DMS153 treated with DMSO at 0.1 percent for 48 hours (cell line): ENCODE measurements around the gene COG2.
"Not testable (repeated sequence)": the region's sequence is repeated elsewhere in the genome, so short reads cannot be mapped to it uniquely, and the experiment has no call there.

Experiments
- DNase-seq: peaks from one replicate; lab custom pipeline; 2025; ENCODE audit not compliant: unreplicated experiment; lab: John Stamatoyannopoulos, UW

COG2 gene

GRCh38 chr1:230713915-230714764 lies 71.9 kb downstream of the COG2 start, which contains the start of gene AGT:
Gene AGT, minus strand, starts transcription at chr1:230714122. Its CDS starts 3,299 bp downstream, at chr1:230710823.
- no peak for DNase-seq

GRCh38 chr1:230715510-230715909 lies 73.2 kb downstream of the COG2 start:
- no peak for DNase-seq

GRCh38 chr1:230716453-230716852 lies 74.2 kb downstream of the COG2 start:
- not testable (repeated sequence) for DNase-seq

- no peak for DNase-seq
These were observed 75.0 kb downstream of the COG2 start for GRCh38 chr1:230717251-230717650.

- not testable (repeated sequence) for DNase-seq
These were observed 79.7 kb downstream of the COG2 start for GRCh38 chr1:230721849-230722522.

GRCh38 chr1:230725256-230726012 lies 83.2 kb downstream of the COG2 start:
- no peak for DNase-seq

GRCh38 chr1:230728710-230729392 lies 86.6 kb downstream of the COG2 start:
- DNase-seq, result no peak

DNA sequence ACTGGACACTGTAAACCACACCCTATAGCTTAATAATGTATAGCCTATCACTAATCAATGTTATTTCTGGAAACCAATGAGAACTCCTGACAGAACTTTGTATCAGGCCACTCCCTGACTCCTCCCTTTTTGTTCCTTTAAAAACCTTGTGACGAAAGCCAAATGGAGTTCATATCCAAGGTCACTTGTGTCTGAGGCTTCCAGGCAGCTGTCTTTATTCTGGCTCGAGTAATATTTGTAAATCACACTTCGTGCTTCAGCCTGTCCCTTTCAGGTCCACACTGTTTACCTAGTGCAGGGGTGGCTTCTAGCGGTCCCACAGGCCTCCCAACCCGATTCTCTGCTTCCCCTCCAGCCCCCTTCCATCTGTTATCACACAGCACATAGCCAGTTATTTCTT lies 88.7 kb downstream of the COG2 start:
- no peak for DNase-seq

DNA sequence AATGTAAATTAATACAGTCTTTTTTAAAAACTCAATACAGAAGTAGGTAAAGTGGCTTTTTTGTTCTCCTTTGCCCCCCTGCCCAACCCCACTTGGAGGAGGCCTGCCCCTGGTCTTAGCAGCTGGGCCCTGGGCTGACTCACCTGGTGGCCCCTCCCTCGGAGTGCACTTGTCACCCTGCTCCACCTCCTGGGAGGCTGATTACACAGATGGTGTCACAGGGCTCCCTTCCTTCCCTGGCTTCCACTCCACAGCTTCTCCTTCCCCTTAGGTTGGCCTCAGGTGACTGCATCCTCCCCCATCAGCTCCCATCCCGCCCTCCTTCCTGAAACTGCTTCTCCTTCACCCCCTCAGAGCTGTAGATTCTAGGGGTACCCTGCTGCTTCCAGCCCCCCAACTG lies 93.2 kb downstream of the COG2 start:
- DNase-seq, result no peak

DNA sequence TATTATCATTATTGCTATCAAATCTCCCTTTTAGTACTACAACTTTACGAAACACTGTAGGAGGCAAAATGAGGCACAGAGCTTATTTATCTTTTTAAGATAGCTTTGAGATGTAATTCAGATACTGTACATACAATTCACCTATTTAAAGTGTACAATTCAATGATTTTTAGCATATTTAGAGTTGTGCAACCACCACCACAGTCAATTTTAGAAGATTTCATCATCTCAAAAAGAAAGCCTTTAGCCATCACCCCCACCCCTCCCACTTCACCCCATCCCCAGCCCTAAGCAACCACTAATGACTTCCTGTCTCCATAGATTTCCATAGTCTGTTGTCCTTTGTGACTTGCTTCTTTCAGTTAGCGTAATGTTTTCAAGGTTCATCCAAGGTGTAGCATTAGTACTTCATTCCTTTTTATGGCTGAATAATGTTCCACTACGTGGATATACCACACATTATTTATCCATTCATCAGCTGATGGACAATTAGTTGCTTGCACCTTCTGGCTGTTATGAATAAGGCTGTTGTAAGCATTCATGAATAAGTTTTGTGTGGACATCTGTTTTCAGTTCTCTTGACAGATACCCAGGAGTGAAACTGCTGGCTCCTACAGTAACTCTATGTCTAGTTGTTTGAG lies 95.5 kb downstream of the COG2 start:
- DNase-seq, result no peak

DNA sequence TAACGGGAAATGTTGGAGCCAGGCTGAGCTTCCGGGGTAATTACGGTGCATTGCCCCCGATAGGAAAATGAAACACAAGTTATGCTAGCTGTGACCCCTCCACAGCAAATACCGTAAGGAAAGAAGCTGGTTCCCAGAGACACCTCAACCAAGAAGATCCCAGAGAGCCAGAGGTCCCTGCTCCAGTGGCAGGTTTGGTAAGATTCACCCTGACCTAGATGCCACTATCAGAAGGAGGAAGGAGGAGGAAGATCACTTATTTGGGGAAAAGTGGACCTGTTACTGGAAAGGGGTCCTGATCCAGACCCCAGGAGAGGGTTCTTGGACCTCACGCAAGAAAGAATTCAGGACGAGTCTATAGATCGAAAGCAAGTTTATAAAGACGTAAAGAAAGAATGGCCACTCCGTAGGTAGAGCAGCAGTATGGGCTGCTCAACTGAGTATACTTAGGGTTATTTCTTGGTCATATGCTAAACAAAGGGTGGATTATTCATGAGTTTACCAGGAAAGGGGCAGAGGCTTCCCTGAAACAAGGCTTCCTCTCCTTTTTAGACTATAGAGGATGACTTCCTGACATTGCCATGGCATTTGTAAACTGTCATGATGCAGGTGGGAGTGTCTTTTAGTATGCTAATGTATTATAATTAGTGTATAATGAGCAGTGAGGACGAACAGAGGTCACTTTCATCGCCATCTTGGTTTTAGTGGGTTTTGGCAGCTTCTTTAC lies 97.4 kb downstream of the COG2 start:
- DNase-seq, result no peak
